ENCODE data around the gene TOM1L2.

Gene TOM1L2

GRCh38 chr17:17820463-17821158, 151.6 kb downstream of the TOM1L2 start:
- H3K36me3 ChIP-seq (ENCODE audit: control insufficient read depth, low read length): peaks cover 73% of the 10 kb centered on the region

GRCh38 chr17:17820046-17820445, 152.2 kb downstream of the TOM1L2 start:
- H3K27me3 ChIP-seq (ENCODE audit: control insufficient read depth, low read length): no peaks in the 10 kb centered on the region
- H3K9me2 ChIP-seq (replicated peaks; ENCODE audit: control insufficient read depth, low read length): no peaks in the 10 kb centered on the region
- no peak overlapping the region for H3K4me3 ChIP-seq (ENCODE audit: low read length)
- no peaks in the 10 kb centered on the region for H3K9me3 ChIP-seq (ENCODE audit: control insufficient read depth, insufficient read depth, low read length)
- no peaks in the 10 kb centered on the region for H3F3A ChIP-seq (ENCODE audit: control insufficient read depth, insufficient read depth)
- no peak overlapping the region for H3K4me2 ChIP-seq (ENCODE audit: low read length)
- peaks cover 79% of the 10 kb centered on the region for H3K36me3 ChIP-seq (ENCODE audit: control insufficient read depth, low read length)
- peaks cover 11% of the 10 kb centered on the region for H4K20me1 ChIP-seq (ENCODE audit: control insufficient read depth, insufficient read depth, low read depth, low read length)
- H3K4me1 ChIP-seq (ENCODE audit: control insufficient read depth, low read length): peaks cover 52% of the 10 kb centered on the region
- H3K79me2 ChIP-seq (ENCODE audit: control insufficient read depth, low read length): peaks cover 50% of the 10 kb centered on the region
- no peak for TF ChIP-seq EZH2phosphoT487 (IDR thresholded peaks at IDR 0.05; ENCODE audit: borderline replicate concordance, low read length)
- TF ChIP-seq CTCF (IDR thresholded peaks at IDR 0.05; ENCODE audit: low read depth, low read length, poor library complexity, severe bottlenecking): no peak
- no peak overlapping the region for H3K27ac ChIP-seq (ENCODE audit: low read depth, low read length)

More at GRCh38 chr17:17820463-17821158, 151.6 kb downstream of the TOM1L2 start:
- no peak overlapping the region for H3K4me3 ChIP-seq (ENCODE audit: low read length)
- peaks cover 11% of the 10 kb centered on the region for H4K20me1 ChIP-seq (ENCODE audit: control insufficient read depth, insufficient read depth, low read depth, low read length)
- TF ChIP-seq CTCF (IDR thresholded peaks at IDR 0.05; ENCODE audit: low read depth, low read length, poor library complexity, severe bottlenecking) (no peak), EZH2phosphoT487 (IDR thresholded peaks at IDR 0.05; ENCODE audit: borderline replicate concordance, low read length) (no peak)
- peaks cover 56% of the 10 kb centered on the region for H3K79me2 ChIP-seq (ENCODE audit: control insufficient read depth, low read length)
- H3K9me3 ChIP-seq (ENCODE audit: control insufficient read depth, insufficient read depth, low read length): no peaks in the 10 kb centered on the region
- no peak overlapping the region for H3K27ac ChIP-seq (ENCODE audit: low read depth, low read length)
- no peaks in the 10 kb centered on the region for H3F3A ChIP-seq (ENCODE audit: control insufficient read depth, insufficient read depth)
- no peaks in the 10 kb centered on the region for H3K9me2 ChIP-seq (replicated peaks; ENCODE audit: control insufficient read depth, low read length)
- H3K4me1 ChIP-seq (ENCODE audit: control insufficient read depth, low read length): peaks cover 57% of the 10 kb centered on the region
- H3K4me2 ChIP-seq (ENCODE audit: low read length): no peak overlapping the region
- H3K27me3 ChIP-seq (ENCODE audit: control insufficient read depth, low read length): no peaks in the 10 kb centered on the region

GRCh38 chr17:17819561-17819995, 152.6 kb downstream of the TOM1L2 start:
- peaks cover 84% of the 10 kb centered on the region for H3K36me3 ChIP-seq (ENCODE audit: control insufficient read depth, low read length)
- no peaks in the 10 kb centered on the region for H3F3A ChIP-seq (ENCODE audit: control insufficient read depth, insufficient read depth)
- H3K9me2 ChIP-seq (replicated peaks; ENCODE audit: control insufficient read depth, low read length): no peaks in the 10 kb centered on the region

More at GRCh38 chr17:17819561-17819995, 152.6 kb downstream of the TOM1L2 start:
- peaks cover 11% of the 10 kb centered on the region for H4K20me1 ChIP-seq (ENCODE audit: control insufficient read depth, insufficient read depth, low read depth, low read length)
- TF ChIP-seq EZH2phosphoT487 (IDR thresholded peaks at IDR 0.05; ENCODE audit: borderline replicate concordance, low read length) (no peak), CTCF (IDR thresholded peaks at IDR 0.05; ENCODE audit: low read depth, low read length, poor library complexity, severe bottlenecking) (no peak)
- H3K27me3 ChIP-seq (ENCODE audit: control insufficient read depth, low read length): no peaks in the 10 kb centered on the region
- no peak overlapping the region for H3K4me3 ChIP-seq (ENCODE audit: low read length)
- H3K4me2 ChIP-seq (ENCODE audit: low read length): no peak overlapping the region
- H3K79me2 ChIP-seq (ENCODE audit: control insufficient read depth, low read length): peaks cover 46% of the 10 kb centered on the region
- no peaks in the 10 kb centered on the region for H3K9me3 ChIP-seq (ENCODE audit: control insufficient read depth, insufficient read depth, low read length)
- H3K27ac ChIP-seq (ENCODE audit: low read depth, low read length): no peak overlapping the region
- H3K4me1 ChIP-seq (ENCODE audit: control insufficient read depth, low read length): peaks cover 47% of the 10 kb centered on the region
